Stimulated activated CD4-positive, alpha-beta T cell treated with anti-CD3 and anti-CD28 coated beads, TNF-alpha, amount 100 ng/mL, for 24 hours (primary cell): Measurements from ENCODE around the gene DEGS2.

Experiments
- DNase-seq, 3 experiments: peaks; one replicate each; pipeline ENCODE4 v3.0.0-alpha.2; 2020; ENCODE audit warnings: low read depth in 3 of 3

DEGS2 gene

DNA sequence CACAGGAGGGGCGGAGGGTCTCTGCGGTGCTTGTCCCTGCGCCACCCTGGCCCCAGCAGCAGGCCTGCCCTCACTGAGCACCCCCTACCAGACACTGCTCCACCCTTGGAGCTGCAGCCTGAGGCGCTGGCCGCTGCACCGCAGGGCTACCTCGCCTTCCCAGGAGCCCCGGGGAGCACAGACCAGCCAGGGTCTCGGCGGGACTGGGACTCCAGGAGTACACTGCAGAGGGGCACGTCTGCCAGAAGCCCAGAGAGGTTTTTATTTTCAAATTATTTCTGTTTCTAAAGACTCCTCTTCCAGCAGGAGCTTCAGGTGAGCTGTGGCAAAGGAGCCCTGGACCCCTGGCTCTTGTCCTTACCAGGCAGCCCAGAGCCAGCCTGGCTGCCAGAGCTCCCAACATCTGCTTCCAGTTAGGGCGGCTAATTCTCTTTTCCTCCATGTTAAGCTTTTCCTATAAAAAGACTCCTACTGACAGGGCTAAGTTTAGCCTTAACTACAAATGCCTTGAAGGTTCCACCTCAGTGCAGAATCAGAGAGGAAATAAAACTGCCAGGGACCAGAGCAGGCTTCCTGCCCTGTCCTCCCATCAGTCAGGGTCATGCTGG, 26.4 kb downstream of the DEGS2 start:
- DNase-seq: no peak

- no peak for DNase-seq
These were observed 27.1 kb downstream of the DEGS2 start for GRCh38 chr14:100132161-100132902.

DNA sequence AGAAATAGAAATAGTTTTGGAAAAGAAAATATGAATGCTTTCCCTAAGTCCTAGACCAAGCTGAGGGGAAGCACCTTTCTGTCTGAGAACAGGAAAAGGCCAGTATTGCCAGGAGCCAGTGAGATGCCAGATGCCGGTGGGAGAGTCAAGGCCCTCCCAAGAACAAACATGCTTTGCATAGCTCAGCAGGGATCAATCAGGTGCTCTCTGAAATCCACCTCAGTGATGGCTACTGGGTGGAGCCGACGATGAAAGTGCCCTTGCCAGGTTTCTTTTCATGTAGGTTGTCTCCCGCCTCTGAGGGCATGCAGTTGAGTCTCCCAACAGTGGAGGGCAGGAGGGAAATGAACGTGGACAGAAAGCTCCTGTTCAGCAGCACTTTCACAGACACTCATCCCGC, 28.3 kb downstream of the DEGS2 start:
- DNase-seq: no peak

DNA sequence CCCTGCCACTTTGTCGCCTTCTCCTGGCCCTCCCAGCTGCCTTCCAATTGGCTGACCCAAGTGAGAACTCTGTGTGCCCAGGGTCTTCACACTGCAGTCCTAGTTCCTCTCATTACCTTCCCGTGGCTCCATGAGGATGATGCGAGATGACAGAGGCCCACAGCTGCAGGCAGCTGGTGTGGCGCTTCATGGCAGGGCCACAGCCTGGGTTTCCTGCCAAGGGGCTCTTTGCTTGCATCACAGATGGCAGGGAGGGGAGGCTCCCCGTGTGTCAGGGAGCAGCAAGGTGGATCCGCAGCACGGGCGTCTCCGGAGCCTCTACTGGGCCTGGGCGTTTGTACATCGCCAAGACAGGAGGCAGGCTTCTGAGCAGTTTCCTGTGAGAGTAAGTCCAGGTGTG, 28.9 kb downstream of the DEGS2 start:
- DNase-seq: no peak

DNA sequence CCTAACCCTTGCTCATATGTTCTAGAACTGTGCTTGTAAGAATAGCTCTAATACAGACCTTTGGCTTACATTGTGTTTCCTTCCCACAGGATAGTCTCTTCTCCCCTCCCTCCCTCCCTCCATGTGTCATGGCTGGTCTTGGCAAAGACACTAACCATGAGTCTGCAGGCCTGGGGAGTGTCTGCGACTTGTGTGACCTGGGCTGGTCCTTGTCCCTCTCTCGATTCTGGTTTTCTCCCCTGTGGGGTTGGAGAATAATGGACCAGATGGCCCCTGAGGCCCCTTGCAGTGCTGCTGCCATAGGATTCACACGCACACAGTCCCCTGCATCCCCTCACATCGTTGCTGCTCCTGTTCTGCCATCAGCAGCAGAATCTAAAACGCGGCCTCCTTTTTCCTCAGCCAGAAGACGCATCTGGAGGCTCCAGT, 30.3 kb downstream of the DEGS2 start:
- no peak for DNase-seq

GRCh38 chr14:100128688-100129087, 30.8 kb downstream of the DEGS2 start:
- DNase-seq: no peak

- DNase-seq: no peak
These were observed 31.5 kb downstream of the DEGS2 start for GRCh38 chr14:100127853-100128455.

DNA sequence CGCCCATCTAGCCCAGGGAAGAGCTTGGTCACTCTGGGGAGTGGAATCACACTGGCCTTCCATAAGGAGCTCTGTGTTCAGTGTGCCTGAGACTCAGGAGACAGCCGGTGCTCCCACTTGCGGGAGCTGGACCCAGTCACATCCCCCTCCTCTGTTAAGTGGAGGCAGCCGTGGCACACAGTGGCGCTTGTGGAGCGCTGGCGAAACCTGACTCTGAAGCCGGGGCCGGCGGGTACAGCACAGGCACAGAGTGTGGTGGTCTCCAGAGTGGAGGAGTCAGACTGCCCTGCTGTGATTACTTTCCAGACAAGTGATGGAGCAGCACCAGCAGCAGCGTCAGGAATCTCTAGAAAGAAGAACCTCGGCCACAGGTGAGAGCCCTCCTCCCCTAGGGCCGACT, 33.0 kb downstream of the DEGS2 start:
- no peak for DNase-seq

GRCh38 chr14:100124551-100125088, 34.8 kb downstream of the DEGS2 start:
- no peak for DNase-seq

GRCh38 chr14:100123618-100124017, 35.8 kb downstream of the DEGS2 start:
- no peak for DNase-seq

- DNase-seq: no peak
These were observed 36.8 kb downstream of the DEGS2 start for GRCh38 chr14:100122481-100123223.

DNA sequence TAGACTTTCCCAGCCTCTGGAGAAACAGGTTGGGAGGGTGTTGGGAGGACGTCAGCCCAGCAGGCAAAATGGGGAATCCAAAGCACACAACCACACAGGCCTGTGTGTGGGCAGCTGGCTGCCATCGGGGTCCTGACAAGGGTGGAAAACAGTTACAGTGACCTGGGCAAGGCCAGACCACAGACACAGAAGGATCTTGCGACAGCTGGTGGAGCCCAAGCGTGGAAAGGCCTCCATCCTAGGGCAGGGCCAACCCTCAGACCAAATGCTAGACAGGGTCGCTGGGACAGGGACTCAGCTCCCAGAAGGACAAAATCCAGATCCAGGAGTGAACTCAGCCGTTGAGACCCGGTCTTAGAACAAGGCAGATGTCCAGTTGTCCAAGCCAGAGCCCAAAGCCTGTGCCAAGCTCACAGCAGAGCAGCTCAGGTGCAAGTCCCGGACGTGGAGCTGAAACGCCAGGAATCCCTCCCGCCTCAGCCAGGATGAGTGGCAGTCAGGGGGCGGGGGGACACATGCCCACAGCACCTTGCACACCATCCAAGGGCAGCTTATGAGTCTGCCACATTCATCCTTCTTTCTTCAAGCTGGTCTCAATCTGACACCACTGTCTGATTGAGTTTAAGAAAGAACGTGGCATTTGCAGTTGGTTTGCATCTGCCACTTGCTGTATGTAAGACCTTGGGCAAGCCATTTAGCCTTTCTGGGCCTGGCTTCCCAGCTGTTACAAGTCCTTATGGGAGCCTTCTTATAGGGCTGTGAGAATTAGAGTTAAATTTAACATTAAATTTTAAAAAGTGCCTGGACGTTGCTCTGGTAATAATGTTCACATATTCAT, 37.6 kb downstream of the DEGS2 start:
- no peak for DNase-seq

- DNase-seq: no peak
These were observed 38.7 kb downstream of the DEGS2 start for GRCh38 chr14:100120522-100121269.

DNA sequence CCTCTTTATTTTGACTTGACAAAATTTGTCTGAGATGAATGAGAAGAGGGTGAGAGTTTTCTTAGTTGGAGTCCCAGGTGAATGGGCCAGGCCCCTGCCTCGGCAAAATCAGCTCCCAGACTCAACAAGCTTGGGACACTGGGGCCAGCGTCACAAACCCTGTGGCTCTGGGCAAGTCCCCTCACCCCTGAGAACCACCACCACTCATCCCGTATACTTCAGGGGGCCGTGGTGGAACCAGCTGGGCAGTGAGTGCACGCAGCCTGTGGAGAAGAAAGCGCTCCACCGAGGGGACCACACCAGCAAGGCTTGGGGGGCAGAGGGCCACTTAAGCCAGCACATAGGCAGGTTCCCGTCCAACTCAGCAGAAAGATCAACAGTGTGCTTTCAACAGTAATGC, 40.2 kb downstream of the DEGS2 start:
- DNase-seq: no peak

GRCh38 chr14:100118396-100119011, 40.9 kb downstream of the DEGS2 start:
- no peak for DNase-seq

DNA sequence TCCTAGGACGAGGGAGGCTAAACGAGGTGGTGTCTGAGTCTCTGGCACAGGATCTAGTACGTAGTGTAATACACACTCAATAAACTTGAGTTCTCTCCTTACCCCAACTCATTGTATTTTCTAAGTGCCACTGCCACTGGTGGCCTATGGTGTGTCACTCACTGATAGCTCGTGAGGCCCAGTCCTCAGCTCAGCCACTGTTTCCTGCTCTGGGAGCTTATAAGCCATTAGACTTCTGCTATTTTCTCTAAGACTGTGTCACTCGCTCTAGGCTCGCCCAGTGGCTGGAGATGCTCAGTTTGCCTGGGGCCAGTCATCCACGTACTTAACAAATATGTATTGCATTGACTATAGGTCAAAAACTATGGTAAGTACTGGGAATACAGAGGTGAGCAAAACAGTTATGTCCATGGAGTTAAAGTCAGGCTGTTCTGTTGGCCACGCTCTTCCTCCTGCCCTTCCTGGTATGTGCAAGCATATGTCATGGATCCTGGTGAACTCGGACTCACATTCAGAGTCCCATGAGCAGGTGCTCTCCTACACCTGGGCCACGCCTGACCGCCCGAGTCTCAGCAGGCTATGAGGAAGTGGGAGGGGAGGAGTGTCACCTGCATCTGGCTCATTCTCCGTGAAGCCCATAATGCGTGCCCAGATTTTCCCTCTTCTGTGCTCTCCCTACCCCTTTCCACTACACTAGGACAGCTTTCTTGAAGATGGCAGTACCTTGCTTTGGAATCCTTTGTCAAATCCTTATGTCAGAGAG, 41.6 kb downstream of the DEGS2 start:
- DNase-seq: no peak

- no peak for DNase-seq
These were observed 42.4 kb downstream of the DEGS2 start for GRCh38 chr14:100117026-100117425.

- no peak for DNase-seq
These were observed 43.3 kb downstream of the DEGS2 start for GRCh38 chr14:100116134-100116533.

DNA sequence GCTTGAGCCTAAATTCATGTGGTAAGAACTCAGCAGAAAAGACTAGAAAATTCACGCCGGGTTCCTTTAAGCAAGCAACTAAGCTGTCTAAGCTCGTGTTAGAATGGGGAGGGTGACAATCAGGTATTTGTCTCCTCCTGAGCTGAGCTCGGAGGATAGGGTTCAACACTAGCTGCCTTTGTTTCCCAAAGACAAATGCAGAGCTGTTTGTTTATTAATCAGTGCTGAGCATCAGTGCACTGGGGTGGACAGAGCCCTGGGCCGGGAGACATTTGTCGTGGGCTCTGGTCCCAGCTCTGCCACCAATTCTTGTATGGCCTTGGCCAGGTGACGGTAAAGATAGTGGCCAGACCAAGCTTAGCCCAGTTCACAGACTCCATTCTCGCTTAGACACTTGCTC, 43.7 kb downstream of the DEGS2 start:
- DNase-seq: no peak
